Measurements from ENCODE around the gene MSH5.

- TF ChIP-seq CTCF (conservative IDR thresholded peaks at IDR 0.05; ENCODE audit: low read depth, low read length) (no peak), EZH2 (IDR thresholded peaks at IDR 0.05; ENCODE audit: low read length, unreplicated experiment) (no peak)
Measured at GRCh38 chr6:31707701-31708100, 32.1 kb upstream of the MSH5 start.
